Testis (tissue), 2 donors: ENCODE data around the gene CASP2.

ENCODE experiments used
- POLR2A ChIP-seq: fragments of 450-650 bp; IDR thresholded peaks from one replicate; pipeline ENCODE4 v1.6.1; 2017; ENCODE audit warnings: antibody characterized with exemption, mild to moderate bottlenecking, moderate library complexity
- TF ChIP-seq, protein P1 (sequence below), 3 experiments: fragments of 450-650 bp in 2 of 3; fragments of 200-600 bp in 1 of 3; sonication (generic) in 1 of 3; IDR thresholded peaks; one replicate each; pipeline ENCODE4 v1.5.1; 2016 to 2019; ENCODE audit warnings: antibody characterized with exemption in 3 of 3, mild to moderate bottlenecking in 2 of 3, moderate library complexity in 1 of 3

DNA sequence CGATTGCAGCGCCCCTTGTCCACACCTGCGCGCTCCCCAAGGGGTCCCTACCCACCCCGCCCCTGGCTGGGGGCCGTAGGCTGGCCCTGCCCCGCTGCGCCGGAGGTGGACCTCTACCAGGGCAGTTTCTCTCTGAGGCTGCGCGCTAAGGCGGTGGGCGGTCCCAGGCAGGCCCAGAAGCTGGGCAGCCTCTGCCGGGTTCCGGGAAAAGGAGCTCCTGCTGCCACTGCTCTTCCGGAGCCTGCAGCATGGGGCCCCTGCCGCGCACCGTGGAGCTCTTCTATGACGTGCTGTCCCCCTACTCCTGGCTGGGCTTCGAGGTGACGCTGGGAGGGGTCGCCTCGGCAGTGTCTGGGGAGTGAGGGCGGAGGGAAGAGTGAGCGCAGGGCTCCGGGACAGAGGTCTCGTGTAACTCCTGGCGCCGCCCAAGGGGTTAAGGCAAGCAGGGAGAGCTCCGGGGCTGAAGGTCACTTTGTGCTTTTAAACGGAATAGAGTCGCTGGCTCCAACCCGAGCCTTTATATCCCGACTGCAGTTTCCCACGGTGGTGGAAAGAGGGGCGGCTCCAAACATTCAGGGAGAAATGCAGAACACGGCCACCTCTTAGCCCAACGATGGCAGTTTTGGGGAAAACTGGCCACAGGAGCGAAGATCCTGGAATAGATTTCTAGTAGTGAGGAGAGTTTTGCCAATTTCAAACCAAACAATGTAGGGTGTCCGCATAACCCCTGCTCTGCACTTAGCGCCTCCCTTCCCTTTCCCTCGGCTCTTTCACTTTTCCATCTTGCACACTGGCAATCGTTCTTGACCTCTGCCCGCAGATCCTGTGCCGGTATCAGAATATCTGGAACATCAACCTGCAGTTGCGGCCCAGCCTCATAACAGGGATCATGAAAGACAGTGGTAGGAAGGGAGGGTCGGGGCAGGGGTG lies 24.6 kb upstream of the CASP2 start, which contains the start of gene GSTK1:
- TF ChIP-seq, protein P1, sequence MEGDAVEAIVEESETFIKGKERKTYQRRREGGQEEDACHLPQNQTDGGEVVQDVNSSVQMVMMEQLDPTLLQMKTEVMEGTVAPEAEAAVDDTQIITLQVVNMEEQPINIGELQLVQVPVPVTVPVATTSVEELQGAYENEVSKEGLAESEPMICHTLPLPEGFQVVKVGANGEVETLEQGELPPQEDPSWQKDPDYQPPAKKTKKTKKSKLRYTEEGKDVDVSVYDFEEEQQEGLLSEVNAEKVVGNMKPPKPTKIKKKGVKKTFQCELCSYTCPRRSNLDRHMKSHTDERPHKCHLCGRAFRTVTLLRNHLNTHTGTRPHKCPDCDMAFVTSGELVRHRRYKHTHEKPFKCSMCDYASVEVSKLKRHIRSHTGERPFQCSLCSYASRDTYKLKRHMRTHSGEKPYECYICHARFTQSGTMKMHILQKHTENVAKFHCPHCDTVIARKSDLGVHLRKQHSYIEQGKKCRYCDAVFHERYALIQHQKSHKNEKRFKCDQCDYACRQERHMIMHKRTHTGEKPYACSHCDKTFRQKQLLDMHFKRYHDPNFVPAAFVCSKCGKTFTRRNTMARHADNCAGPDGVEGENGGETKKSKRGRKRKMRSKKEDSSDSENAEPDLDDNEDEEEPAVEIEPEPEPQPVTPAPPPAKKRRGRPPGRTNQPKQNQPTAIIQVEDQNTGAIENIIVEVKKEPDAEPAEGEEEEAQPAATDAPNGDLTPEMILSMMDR (IDR thresholded peaks at IDR 0.05) = no peak
- no peak for TF ChIP-seq POLR2A
